ENCODE results near the gene AUTS2. TPM values are rescaled to one million over a fixed set of nuclear protein-coding genes. Genes with fewer than 3 reads are reported as not detected.

AUTS2 gene
- total and polyA plus RNA-seq, 5 donors, result 7.0 to 15.4 (median 10.6) TPM

DNA sequence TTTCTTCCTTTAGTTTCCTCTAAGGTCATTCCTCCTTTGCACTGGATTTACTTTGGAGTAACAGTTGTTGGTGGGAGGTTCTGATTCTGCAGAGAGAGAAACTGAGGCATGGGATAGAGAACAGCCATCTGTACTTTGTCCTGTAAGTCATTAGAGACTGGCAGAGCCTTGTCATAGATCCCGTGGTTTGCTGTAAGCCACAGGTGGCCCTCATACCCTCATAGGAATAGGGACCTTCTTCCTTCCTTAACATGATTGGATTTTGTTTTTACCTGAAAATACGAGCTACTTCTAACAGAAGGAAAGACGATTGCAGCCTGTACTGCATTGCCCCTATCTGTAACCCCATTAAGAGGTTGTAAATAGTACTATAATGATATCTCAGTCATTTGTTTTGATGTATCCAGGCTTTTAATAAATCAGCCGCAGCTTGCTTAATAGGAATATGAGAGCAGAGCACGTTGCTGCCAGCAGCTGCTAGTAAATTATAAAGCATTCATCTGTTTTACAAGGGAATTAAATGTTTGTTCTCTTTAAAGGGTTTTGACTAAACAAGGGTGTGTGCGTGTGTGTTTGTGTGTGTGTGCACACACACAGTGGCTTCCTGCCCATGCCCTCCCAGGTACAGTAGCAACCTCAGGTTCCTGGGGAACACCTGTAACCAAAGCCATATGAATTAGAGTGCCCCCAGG lies 249.8 kb downstream of the AUTS2 start:
- WGBS, result 71% methylated on average over 6 of the region's 6 CpGs
- no peaks in the 10 kb centered on the region for H3K27me3 ChIP-seq (ENCODE audit: control insufficient read depth, insufficient read depth)

DNA sequence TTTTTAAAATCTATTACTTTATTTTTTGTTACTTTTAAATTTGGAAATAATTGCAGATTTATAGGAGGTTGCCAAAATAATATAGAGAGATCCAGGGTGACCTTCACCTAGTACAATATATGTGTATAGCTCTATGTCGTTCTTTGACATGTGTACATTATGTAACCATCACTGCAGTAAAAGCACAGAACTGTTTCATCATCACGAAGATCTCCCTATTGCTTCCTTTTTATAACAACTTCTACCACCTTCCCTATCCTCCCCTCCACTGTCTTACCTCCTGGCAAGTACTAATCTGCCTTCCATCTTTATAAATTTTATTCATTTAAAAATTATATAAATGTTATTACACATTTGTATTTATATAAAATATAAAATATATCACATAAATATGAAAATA lies 251.0 kb downstream of the AUTS2 start:
- no peak for DNase-seq
- Histone ChIP-seq H3K27ac (ENCODE audit: low read length) (no peak overlapping the region), H3K4me3 (ENCODE audit: low read length) (no peak overlapping the region), H3K27me3 (ENCODE audit: control insufficient read depth, insufficient read depth) (no peaks in the 10 kb centered on the region), H3K4me1 (ENCODE audit: control insufficient read depth, insufficient read depth, low read length) (no peaks in the 10 kb centered on the region), H3K9me3 (ENCODE audit: control insufficient read depth, low read length) (no peaks in the 10 kb centered on the region)
- intact Hi-C loops (cut with DNase I), result no loop called here
- WGBS, result 79% methylated on average over 2 of the region's 2 CpGs
- ATAC-seq, result no peak

More for the DNA sequence above, 249.8 kb downstream of the AUTS2 start:
- Histone ChIP-seq H3K4me1 (ENCODE audit: control insufficient read depth, insufficient read depth, low read length) (no peaks in the 10 kb centered on the region), H3K27ac (ENCODE audit: low read length) (no peak overlapping the region), H3K4me3 (ENCODE audit: low read length) (no peak overlapping the region), H3K9me3 (ENCODE audit: control insufficient read depth, low read length) (no peaks in the 10 kb centered on the region)
- intact Hi-C loops (cut with DNase I), result no loop called here
- DNase-seq (no peak), ATAC-seq (no peak)

DNA sequence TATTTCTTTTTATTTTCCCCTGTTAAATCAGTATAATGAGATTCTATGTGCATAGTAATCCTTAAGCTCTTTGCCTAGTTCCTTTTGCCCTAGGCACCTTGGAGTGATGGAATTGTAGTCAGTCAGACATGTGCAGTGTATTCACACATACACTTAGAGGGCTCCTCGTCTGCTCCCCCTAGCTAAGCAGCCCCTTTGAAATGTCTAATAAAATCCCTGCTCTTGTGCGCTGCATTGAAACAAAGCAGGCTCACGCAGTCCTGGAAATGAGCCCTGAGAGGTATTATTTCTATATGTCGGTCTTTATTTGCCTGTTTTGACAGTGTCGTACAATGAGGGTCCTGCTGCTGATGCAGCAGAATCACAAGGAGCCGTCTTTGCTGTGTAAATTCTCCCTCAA lies 258.7 kb downstream of the AUTS2 start:
- H3K9me3 ChIP-seq (ENCODE audit: control insufficient read depth, low read length), result no peaks in the 10 kb centered on the region
- ATAC-seq (no peak), DNase-seq (no peak)
- intact Hi-C loops (cut with DNase I), result no loop called here
- H3K27ac ChIP-seq (ENCODE audit: low read length), result no peak overlapping the region
- WGBS, result 98% methylated on average over 6 of the region's 6 CpGs
- H3K4me1 ChIP-seq (ENCODE audit: control insufficient read depth, insufficient read depth, low read length), result no peaks in the 10 kb centered on the region
- H3K4me3 ChIP-seq (ENCODE audit: low read length), result no peak overlapping the region
- no peaks in the 10 kb centered on the region for H3K27me3 ChIP-seq (ENCODE audit: control insufficient read depth, insufficient read depth)

DNA sequence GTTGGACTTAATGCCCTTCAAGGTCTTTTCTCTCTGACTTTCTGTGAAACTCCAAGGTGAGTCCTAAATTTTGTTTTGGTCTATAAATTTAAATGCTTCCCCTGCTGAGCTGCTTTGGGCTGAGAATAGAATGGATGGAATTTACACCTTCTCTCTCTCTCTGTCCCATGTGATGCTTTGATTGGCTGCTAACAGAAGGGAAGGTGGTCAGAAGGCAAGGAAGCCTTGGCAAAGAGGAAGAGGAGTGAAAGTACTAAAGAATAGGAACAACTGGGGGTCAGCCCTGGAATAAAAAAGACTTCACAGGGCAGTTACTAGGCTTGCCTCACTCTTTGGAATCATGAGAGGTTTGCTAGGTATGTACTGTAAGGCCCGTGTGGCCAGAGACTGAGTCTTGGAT lies 260.2 kb downstream of the AUTS2 start:
- H3K4me3 ChIP-seq (ENCODE audit: low read length), result no peak overlapping the region
- intact Hi-C loops (cut with DNase I), result no loop called here
- H3K4me1 ChIP-seq (ENCODE audit: control insufficient read depth, insufficient read depth, low read length), result no peaks in the 10 kb centered on the region
- 92% methylated on average over 1 of the region's 1 CpG for WGBS
- ATAC-seq (no peak), DNase-seq (no peak)
- no peaks in the 10 kb centered on the region for H3K27me3 ChIP-seq (ENCODE audit: control insufficient read depth, insufficient read depth)
- no peak overlapping the region for H3K27ac ChIP-seq (ENCODE audit: low read length)
- H3K9me3 ChIP-seq (ENCODE audit: control insufficient read depth, low read length), result no peaks in the 10 kb centered on the region

DNA sequence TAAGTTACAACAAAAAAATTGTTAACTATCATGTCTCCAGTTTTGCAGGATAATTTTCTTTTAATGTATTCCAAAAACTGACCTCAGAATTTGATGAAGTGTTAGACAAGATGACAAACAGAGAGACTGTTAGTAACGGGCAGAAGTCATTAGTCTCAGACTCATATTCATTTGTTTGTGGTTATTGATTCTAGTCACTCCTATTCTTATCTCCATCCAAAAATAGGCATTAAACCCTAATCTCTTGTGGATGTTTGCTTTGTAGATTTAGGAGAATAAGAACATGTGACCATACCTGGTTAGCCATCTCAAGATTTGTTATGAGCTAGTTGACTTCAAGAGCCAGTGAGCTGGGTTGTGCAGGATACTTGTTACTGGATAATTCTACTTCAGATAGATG lies 261.1 kb downstream of the AUTS2 start:
- WGBS, result 75% methylated on average over 1 of the region's 1 CpG
- intact Hi-C loops (cut with DNase I), result no loop called here
- ATAC-seq, result no peak

DNA sequence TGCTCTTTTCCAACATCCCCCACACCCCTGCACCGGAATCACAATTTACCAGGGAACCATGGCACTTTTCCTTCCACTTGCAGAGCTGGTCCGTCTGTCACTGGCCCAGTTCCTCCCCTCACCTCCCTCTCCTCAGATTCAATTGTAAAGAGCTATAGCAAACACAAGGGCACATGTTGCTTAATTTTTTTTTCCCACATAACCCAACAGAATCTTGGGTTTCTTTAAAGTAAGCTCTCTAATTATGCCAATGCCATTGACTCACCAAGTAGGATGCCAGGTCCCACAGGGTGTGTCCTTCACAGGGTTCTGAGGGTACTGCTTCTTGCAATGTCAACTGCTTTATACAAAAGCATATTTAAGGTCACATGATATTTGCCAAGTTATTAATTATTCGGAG lies 262.2 kb downstream of the AUTS2 start:
- no peaks in the 10 kb centered on the region for H3K9me3 ChIP-seq (ENCODE audit: control insufficient read depth, low read length)
- 96% methylated on average over 3 of the region's 3 CpGs for WGBS
- no peak overlapping the region for H3K4me3 ChIP-seq (ENCODE audit: low read length)
- intact Hi-C loops (cut with DNase I), result no loop called here
- no peaks in the 10 kb centered on the region for H3K4me1 ChIP-seq (ENCODE audit: control insufficient read depth, insufficient read depth, low read length)
- no peak for ATAC-seq
- no peaks in the 10 kb centered on the region for H3K27me3 ChIP-seq (ENCODE audit: control insufficient read depth, insufficient read depth)
- H3K27ac ChIP-seq (ENCODE audit: low read length), result no peak overlapping the region
- DNase-seq, result no peak

More for the DNA sequence above, 261.1 kb downstream of the AUTS2 start:
- Histone ChIP-seq H3K9me3 (ENCODE audit: control insufficient read depth, low read length) (no peaks in the 10 kb centered on the region), H3K4me1 (ENCODE audit: control insufficient read depth, insufficient read depth, low read length) (no peaks in the 10 kb centered on the region), H3K27ac (ENCODE audit: low read length) (no peak overlapping the region), H3K27me3 (ENCODE audit: control insufficient read depth, insufficient read depth) (no peaks in the 10 kb centered on the region), H3K4me3 (ENCODE audit: low read length) (no peak overlapping the region)
- DNase-seq, result no peak

DNA sequence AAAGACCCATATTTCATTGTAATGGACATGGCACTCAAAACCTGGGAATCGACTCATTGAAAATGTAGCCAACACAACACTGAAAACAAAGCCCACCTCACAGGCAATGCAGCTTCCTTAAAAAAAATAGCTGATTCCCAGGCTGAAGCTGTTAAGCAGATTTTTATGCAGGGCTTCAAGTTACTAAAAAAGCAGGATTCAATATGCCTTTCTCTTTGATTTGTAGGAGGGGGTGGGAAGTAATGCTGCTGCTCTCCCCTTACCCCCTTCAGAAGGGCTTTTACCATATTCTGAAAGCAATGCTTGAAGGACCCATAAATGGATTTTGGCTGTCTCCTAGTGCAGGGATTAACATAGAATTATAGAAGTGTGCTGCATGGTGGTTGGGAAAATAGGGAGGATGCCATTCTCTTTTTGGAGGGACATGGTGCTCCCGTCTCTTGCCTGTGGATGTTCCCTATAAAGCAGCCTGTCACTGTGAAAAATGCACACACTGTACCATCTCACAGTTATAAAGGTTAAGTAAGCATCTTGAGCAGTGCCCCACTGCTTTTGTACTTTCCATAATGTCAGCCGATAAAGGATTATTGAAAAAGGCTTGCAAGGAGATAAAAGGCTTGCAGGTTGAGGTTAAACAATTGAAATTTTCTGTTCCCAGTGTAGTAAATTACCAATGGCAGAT lies 262.8 kb downstream of the AUTS2 start:
- WGBS, result 94% methylated on average over 3 of the region's 3 CpGs
- Histone ChIP-seq H3K27me3 (ENCODE audit: control insufficient read depth, insufficient read depth) (no peaks in the 10 kb centered on the region), H3K27ac (ENCODE audit: low read length) (no peak overlapping the region), H3K4me1 (ENCODE audit: control insufficient read depth, insufficient read depth, low read length) (no peaks in the 10 kb centered on the region), H3K4me3 (ENCODE audit: low read length) (no peak overlapping the region), H3K9me3 (ENCODE audit: control insufficient read depth, low read length) (no peaks in the 10 kb centered on the region)
- no peak for ATAC-seq
- intact Hi-C loops (cut with DNase I), result no loop called here
- DNase-seq, result no peak

DNA sequence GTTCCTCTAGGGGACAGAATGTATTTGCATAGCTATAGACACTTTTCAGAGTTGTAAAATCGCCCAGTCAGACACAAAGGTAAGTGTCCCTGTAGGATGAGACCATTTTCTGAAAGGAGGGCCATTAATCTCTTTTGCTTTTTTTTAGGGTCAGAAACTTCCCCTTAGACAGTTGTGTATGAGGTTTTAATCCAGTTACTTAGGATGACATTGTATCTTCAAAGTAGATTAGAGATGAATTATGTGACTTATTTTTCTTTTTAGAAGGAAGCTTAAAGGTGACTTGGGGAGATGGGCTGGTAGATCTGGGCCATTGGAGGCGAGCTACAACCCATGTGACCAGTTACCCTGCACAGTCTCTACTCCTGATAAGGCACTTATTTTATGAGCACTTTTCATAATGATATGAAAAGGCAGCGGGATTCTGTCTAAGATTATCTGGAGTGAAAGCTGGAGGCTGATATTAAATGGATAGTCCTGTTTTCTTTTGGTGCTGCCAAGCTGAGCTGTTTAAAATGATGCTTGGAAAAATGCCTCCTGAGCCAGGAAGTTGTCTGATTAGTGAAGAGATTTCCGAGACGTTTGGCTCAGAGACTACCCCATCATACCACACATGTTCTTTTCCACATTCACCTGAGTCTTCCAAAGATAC lies 264.3 kb downstream of the AUTS2 start:
- ATAC-seq (no peak), DNase-seq (no peak)
- Histone ChIP-seq H3K27ac (ENCODE audit: low read length) (no peak overlapping the region), H3K27me3 (ENCODE audit: control insufficient read depth, insufficient read depth) (no peaks in the 10 kb centered on the region), H3K4me1 (ENCODE audit: control insufficient read depth, insufficient read depth, low read length) (no peaks in the 10 kb centered on the region), H3K9me3 (ENCODE audit: control insufficient read depth, low read length) (no peaks in the 10 kb centered on the region), H3K4me3 (ENCODE audit: low read length) (no peak overlapping the region)
- WGBS, result 43% methylated on average over 5 of the region's 5 CpGs
- intact Hi-C loops (cut with DNase I), result no loop called here

DNA sequence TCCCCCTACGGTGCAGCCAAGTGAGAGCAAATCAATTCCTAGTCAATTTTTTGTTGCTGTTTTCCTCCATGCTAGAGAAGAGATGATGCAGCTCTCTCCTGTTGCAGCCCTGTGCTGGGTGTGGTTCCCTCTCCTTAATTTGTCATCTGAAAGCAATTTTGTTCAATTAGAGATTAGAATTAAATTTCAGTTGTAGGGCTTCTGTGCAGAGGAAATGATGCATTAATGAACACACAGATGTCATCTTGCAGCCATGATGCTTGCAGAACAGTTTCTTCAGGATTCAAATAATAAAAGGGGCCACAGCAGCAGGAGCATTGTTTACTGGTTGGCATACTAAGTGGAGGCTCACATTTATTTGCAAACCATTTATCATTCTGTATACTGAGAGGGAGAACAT lies 266.0 kb downstream of the AUTS2 start:
- Histone ChIP-seq H3K9me3 (ENCODE audit: control insufficient read depth, low read length) (no peaks in the 10 kb centered on the region), H3K27me3 (ENCODE audit: control insufficient read depth, insufficient read depth) (no peaks in the 10 kb centered on the region), H3K27ac (ENCODE audit: low read length) (no peak overlapping the region), H3K4me1 (ENCODE audit: control insufficient read depth, insufficient read depth, low read length) (no peaks in the 10 kb centered on the region), H3K4me3 (ENCODE audit: low read length) (no peak overlapping the region)
- DNase-seq (no peak), ATAC-seq (no peak)
- 73% methylated on average over 1 of the region's 1 CpG for WGBS
- intact Hi-C loops (cut with DNase I), result no loop called here

DNA sequence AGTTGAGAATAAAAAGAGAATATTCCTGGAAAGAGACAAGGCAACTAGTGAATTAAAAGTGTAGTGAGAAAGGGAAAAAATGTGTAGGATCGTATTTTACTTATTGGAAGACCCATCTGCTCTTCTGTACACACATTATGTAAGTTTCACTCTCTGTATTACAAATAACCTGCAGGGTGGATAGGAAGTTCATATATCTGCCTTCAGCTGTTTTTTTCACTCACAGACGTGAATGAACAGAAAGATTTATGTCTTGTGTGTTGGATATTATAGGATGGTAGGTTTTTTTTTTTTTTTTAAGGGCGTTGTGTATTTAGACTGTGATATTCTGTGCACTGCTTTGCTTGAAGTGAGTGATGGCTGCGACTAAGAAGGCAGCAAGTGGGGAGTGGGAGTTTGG lies 266.5 kb downstream of the AUTS2 start:
- WGBS, result 89% methylated on average over 4 of the region's 4 CpGs
- no peaks in the 10 kb centered on the region for H3K27me3 ChIP-seq (ENCODE audit: control insufficient read depth, insufficient read depth)
- no peak for ATAC-seq
- intact Hi-C loops (cut with DNase I), result no loop called here
- no peak overlapping the region for H3K27ac ChIP-seq (ENCODE audit: low read length)
- H3K4me3 ChIP-seq (ENCODE audit: low read length), result no peak overlapping the region
- H3K9me3 ChIP-seq (ENCODE audit: control insufficient read depth, low read length), result no peaks in the 10 kb centered on the region
- no peak for DNase-seq
- no peaks in the 10 kb centered on the region for H3K4me1 ChIP-seq (ENCODE audit: control insufficient read depth, insufficient read depth, low read length)

DNA sequence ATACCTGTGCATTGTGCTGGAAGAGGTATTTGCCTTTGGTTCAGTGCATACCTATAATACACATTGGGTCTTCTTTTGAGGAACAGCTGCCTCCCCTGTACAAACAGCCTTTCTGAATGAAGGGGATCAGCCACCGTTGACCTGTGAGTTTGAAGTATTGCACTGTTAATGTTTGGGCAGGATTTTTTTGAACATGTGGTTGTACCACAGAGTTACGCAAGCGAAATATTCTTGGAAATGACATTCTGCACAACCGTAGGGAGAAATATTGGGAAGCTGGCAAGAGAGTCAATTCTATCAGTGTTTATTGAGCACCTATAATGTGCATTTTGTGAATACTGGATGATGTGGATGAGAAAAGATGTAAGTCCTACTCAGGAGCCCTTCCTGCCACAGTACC lies 270.6 kb downstream of the AUTS2 start:
- DNase-seq, result no peak
- Histone ChIP-seq H3K9me3 (ENCODE audit: control insufficient read depth, low read length) (no peaks in the 10 kb centered on the region), H3K27ac (ENCODE audit: low read length) (no peak overlapping the region), H3K4me1 (ENCODE audit: control insufficient read depth, insufficient read depth, low read length) (peaks cover 3% of the 10 kb centered on the region), H3K27me3 (ENCODE audit: control insufficient read depth, insufficient read depth) (no peaks in the 10 kb centered on the region), H3K4me3 (ENCODE audit: low read length) (no peak overlapping the region)
- intact Hi-C loops (cut with DNase I), result no loop called here
- 86% methylated on average over 4 of the region's 4 CpGs for WGBS
- ATAC-seq, result no peak

Data from right cardiac atrium (tissue), 5 donors.